ENCODE results near the gene APOL2.

The APOL2 gene

GRCh38 chr22:36177160-36177559 is 62.2 kb downstream of the APOL2 start:
- TF ChIP-seq SIN3A (IDR thresholded peaks at IDR 0.05; ENCODE audit: borderline replicate concordance, insufficient read depth, low read length) (no peak), POLR2AphosphoS5 (IDR thresholded peaks at IDR 0.05; ENCODE audit: low read depth, low read length) (no peak), REST (IDR thresholded peaks at IDR 0.05; ENCODE audit: insufficient read depth in 1 of 2, low read depth in 2 of 2, low read length in 2 of 2) (no peak), TAF1 (IDR thresholded peaks at IDR 0.05; ENCODE audit: borderline replicate concordance, insufficient read depth, low read length) (no peak), FOXP2 (optimal IDR thresholded peaks at IDR 0.05; ENCODE audit: borderline replicate concordance, extremely low read depth, extremely low read length, insufficient read depth) (no peak)

Data from PFSK-1 (cell line).